Activated CD8-positive, alpha-beta T cell treated with anti-CD3 and anti-CD28 coated beads for 36 hours (primary cell): Measurements from ENCODE around the gene SRRM3. TPM values are rescaled to one million over a fixed set of nuclear protein-coding genes. Genes with fewer than 3 reads are reported as not detected.

Experiments
- ATAC-seq: fragments of 200-7000 bp; cut with Tn5 transposase; one replicate; pipeline ENCODE4 v1.10.0; 2021; ENCODE audit warnings: mild to moderate bottlenecking, moderate library complexity
- CTCF ChIA-PET: fragments of 350-600 bp; sonication (Branson Sonifier 250); formaldehyde crosslinking; loops from one replicate; lab custom pipeline; 2021; ENCODE audit warnings: antibody characterized with exemption; lab: Charles Lee
- POLR2A ChIA-PET: fragments of 350-600 bp; sonication (Branson Sonifier 250); formaldehyde crosslinking; loops from one replicate; lab custom pipeline; 2021; ENCODE audit warnings: antibody characterized with exemption; lab: Charles Lee
- DNase-seq: peaks from one replicate; pipeline ENCODE4 v3.0.0-alpha.2; 2020
- H3K27ac Mint-ChIP-seq: one replicate; pipeline ENCODE4 v1.8.0; 2021; ENCODE audit warnings: mild to moderate bottlenecking, mixed read lengths
- H3K27me3 Mint-ChIP-seq: one replicate; pipeline ENCODE4 v1.8.0; 2021; ENCODE audit warnings: mixed read lengths
- H3K36me3 Mint-ChIP-seq: one replicate; pipeline ENCODE4 v1.8.0; 2021; ENCODE audit warnings: low read depth, mixed read lengths
- H3K4me1 Mint-ChIP-seq: one replicate; pipeline ENCODE4 v1.8.0; 2021; ENCODE audit warnings: low read depth, mixed read lengths
- H3K4me3 Mint-ChIP-seq: one replicate; pipeline ENCODE4 v1.8.0; 2021; ENCODE audit warnings: mild to moderate bottlenecking, moderate library complexity, mixed read lengths
- H3K9me3 Mint-ChIP-seq: one replicate; pipeline ENCODE4 v1.8.0; 2021; ENCODE audit warnings: mixed read lengths
- intact Hi-C: fragments of 100-400 bp; cut with micrococcal nuclease; formaldehyde crosslinking; loops from one replicate; pipeline ENCODE4 v1.10.0; 2022
- total RNA-seq, 2 experiments: library from RNA; stranded (reverse); gene quantifications; one replicate each; pipeline ENCODE4 v1.2.3, GENCODE V29; 2021
- TF ChIP-seq, protein P1 (sequence below): fragments of 200-600 bp; IDR thresholded peaks from one replicate; pipeline ENCODE4 v1.8.0; 2022; ENCODE audit warnings: antibody characterized with exemption, mild to moderate bottlenecking

Gene SRRM3
- total RNA-seq, 2 experiments from 2014 or later: not detected

DNA sequence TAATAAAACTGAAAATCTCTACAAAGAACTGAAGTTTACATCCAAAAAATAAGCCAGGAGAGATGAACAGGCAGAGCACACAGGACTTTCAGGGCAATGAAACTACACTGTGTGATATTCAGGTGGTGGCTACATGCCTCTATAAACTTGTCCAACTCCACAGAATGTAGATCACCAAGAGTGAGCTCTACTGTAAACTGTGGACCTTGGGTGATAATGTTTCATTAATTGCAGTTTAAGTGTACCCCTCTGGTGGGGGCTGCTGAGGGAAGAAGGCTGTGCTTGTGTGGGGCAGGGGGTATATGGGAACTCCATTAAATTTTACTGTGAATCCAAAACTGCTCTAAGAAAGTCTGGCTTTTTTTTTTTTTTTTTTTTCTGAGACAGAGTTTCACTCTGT is 134.4 kb downstream of the SRRM3 start:
- no peak for ATAC-seq
- peak overlapping the region; percentile 55 for H3K27ac Mint-ChIP-seq
- intact Hi-C loops: no loop called here
- TF ChIP-seq, protein P1, sequence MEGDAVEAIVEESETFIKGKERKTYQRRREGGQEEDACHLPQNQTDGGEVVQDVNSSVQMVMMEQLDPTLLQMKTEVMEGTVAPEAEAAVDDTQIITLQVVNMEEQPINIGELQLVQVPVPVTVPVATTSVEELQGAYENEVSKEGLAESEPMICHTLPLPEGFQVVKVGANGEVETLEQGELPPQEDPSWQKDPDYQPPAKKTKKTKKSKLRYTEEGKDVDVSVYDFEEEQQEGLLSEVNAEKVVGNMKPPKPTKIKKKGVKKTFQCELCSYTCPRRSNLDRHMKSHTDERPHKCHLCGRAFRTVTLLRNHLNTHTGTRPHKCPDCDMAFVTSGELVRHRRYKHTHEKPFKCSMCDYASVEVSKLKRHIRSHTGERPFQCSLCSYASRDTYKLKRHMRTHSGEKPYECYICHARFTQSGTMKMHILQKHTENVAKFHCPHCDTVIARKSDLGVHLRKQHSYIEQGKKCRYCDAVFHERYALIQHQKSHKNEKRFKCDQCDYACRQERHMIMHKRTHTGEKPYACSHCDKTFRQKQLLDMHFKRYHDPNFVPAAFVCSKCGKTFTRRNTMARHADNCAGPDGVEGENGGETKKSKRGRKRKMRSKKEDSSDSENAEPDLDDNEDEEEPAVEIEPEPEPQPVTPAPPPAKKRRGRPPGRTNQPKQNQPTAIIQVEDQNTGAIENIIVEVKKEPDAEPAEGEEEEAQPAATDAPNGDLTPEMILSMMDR: no peak
- peaks cover 52% of the 10 kb centered on the region for H3K4me1 Mint-ChIP-seq
- ChIA-PET POLR2A (interaction anchor here (1.1 kb wide), 1 partner anchor 22 kb away, joined by 5 read pairs; no protein-coding TSS in a partner anchor), CTCF (no interaction called here)
- peaks cover 45% of the 10 kb centered on the region for H3K36me3 Mint-ChIP-seq
- H3K4me3 Mint-ChIP-seq: no peak overlapping the region
- H3K27me3 Mint-ChIP-seq: no peaks in the 10 kb centered on the region
- no peak for DNase-seq
- H3K9me3 Mint-ChIP-seq: no peaks in the 10 kb centered on the region

Other genes starting within 250 kb of the SRRM3 start
- gene TMEM120A, start 207.3 kb upstream of the SRRM3 start, total RNA-seq: 10 to 100 TPM; 12.2 to 12.4 TPM
- 10 to 100 TPM; 25.9 to 26.9 TPM for gene STYXL1, start 153.9 kb upstream of the SRRM3 start, total RNA-seq
- gene MDH2, start 153.8 kb upstream of the SRRM3 start, total RNA-seq: 100 to 1,000 TPM; 278 to 292 TPM
- 100 to 1,000 TPM; 104 to 109 TPM for gene HSPB1, start 100.8 kb downstream of the SRRM3 start, total RNA-seq
- 100 to 1,000 TPM; 138 to 143 TPM for gene YWHAG, start 157.1 kb downstream of the SRRM3 start, total RNA-seq
- gene SSC4D, start 207.8 kb downstream of the SRRM3 start, total RNA-seq: under 1 TPM; 0.67 to 0.68 TPM
- gene ZP3, start 223.1 kb downstream of the SRRM3 start, total RNA-seq: 10 to 100 TPM; 12.2 to 13.4 TPM